Measurements from ENCODE around the gene SPNS1.
"Not testable (repeated sequence)": the region's sequence is repeated elsewhere in the genome, so short reads cannot be mapped to it uniquely, and the experiment has no call there.

SPNS1 gene

DNA sequence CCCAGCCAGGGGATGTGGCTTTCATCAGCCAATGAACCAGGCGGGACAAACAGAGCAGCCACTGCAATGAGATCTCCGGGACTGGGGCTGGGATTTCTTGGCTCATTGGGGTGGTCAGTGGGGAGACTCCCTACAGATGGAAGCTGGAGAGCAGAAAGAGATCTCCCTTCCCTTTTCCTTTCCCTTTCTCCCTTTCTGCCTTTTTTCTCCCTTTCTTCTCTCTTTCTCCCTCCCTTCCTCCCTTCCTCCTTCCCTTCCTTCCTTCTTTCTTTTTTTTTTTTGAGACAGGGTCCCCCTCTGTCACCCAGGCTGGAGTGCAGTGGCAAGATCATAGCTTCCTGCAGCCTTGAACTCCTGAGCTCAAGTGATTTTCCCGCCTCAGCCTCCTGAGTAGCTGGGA, 24.3 kb downstream of the SPNS1 start:
- no peak for ATAC-seq (ENCODE audit: low read depth)

GRCh38 chr16:28999577-28999976, 25.0 kb downstream of the SPNS1 start:
- Histone ChIP-seq H3K36me3 (ENCODE audit: low read depth) (no peaks in the 10 kb centered on the region), H3K4me1 (ENCODE audit: insufficient read depth, poor library complexity, severe bottlenecking) (no peaks in the 10 kb centered on the region), H3K27me3 (ENCODE audit: insufficient read depth, poor library complexity, severe bottlenecking) (no peaks in the 10 kb centered on the region), H3K9me3 (ENCODE audit: severe bottlenecking) (no peaks in the 10 kb centered on the region), H3K4me3 (ENCODE audit: severe bottlenecking) (no peak overlapping the region), H3K27ac (ENCODE audit: poor library complexity, severe bottlenecking) (no peak overlapping the region)
- ATAC-seq (ENCODE audit: low read depth) (no peak), DNase-seq (ENCODE audit: low spot score) (no peak)
- TF ChIP-seq, protein P1, sequence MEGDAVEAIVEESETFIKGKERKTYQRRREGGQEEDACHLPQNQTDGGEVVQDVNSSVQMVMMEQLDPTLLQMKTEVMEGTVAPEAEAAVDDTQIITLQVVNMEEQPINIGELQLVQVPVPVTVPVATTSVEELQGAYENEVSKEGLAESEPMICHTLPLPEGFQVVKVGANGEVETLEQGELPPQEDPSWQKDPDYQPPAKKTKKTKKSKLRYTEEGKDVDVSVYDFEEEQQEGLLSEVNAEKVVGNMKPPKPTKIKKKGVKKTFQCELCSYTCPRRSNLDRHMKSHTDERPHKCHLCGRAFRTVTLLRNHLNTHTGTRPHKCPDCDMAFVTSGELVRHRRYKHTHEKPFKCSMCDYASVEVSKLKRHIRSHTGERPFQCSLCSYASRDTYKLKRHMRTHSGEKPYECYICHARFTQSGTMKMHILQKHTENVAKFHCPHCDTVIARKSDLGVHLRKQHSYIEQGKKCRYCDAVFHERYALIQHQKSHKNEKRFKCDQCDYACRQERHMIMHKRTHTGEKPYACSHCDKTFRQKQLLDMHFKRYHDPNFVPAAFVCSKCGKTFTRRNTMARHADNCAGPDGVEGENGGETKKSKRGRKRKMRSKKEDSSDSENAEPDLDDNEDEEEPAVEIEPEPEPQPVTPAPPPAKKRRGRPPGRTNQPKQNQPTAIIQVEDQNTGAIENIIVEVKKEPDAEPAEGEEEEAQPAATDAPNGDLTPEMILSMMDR (IDR thresholded peaks at IDR 0.05; ENCODE audit: poor library complexity, severe bottlenecking): no peak

More for the DNA sequence above, 24.3 kb downstream of the SPNS1 start:
- TF ChIP-seq, protein P1 (IDR thresholded peaks at IDR 0.05; ENCODE audit: poor library complexity, severe bottlenecking): no peak
- no peak for DNase-seq (ENCODE audit: low spot score)
- H3K36me3 ChIP-seq (ENCODE audit: low read depth): no peaks in the 10 kb centered on the region
- no peaks in the 10 kb centered on the region for H3K4me1 ChIP-seq (ENCODE audit: insufficient read depth, poor library complexity, severe bottlenecking)
- no peaks in the 10 kb centered on the region for H3K9me3 ChIP-seq (ENCODE audit: severe bottlenecking)
- H3K27me3 ChIP-seq (ENCODE audit: insufficient read depth, poor library complexity, severe bottlenecking): no peaks in the 10 kb centered on the region
- H3K4me3 ChIP-seq (ENCODE audit: severe bottlenecking): no peak overlapping the region
- no peak overlapping the region for H3K27ac ChIP-seq (ENCODE audit: poor library complexity, severe bottlenecking)

- no peak for DNase-seq (ENCODE audit: low spot score)
- Histone ChIP-seq H3K27ac (ENCODE audit: poor library complexity, severe bottlenecking) (no peak overlapping the region), H3K9me3 (ENCODE audit: severe bottlenecking) (no peaks in the 10 kb centered on the region), H3K4me3 (ENCODE audit: severe bottlenecking) (no peak overlapping the region), H3K36me3 (ENCODE audit: low read depth) (no peaks in the 10 kb centered on the region), H3K4me1 (ENCODE audit: insufficient read depth, poor library complexity, severe bottlenecking) (no peaks in the 10 kb centered on the region), H3K27me3 (ENCODE audit: insufficient read depth, poor library complexity, severe bottlenecking) (no peaks in the 10 kb centered on the region)
- ATAC-seq (ENCODE audit: low read depth): no peak
- TF ChIP-seq, protein P1 (IDR thresholded peaks at IDR 0.05; ENCODE audit: poor library complexity, severe bottlenecking): no peak
Observed at GRCh38 chr16:29000019-29000418, 25.4 kb downstream of the SPNS1 start.

DNA sequence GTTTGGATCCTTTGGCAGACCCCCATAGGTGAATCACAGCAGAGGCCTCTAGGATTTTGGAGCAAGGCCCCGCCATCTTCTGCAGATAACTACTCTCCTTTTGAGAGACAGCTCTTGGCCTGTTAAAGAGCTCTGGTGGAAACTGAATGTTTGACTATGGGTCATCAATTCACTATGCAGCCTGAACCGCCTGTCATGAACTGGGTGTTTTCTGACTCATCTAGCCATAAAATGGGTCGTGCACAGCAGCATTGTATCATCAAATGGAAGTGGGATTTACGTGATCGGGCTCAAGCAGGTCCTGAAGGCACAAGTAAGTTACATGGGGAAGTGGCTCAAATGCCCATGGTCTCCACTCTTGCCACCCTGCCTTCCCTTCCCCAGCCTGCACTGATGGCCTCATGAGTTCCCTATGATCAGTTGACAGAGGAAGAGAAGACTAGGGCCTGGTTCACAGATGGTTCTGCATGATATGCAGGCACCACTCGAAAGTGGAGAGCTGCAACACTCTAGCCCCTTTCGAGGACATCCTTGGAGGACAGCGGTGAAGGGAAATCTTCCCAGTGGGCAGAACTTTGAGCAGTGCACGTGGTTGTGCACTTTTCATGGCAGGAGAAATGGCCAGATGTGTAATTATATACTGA, 30.0 kb downstream of the SPNS1 start:
- not testable (repeated sequence) for ATAC-seq (ENCODE audit: low read depth); DNase-seq (ENCODE audit: low spot score); H3K36me3 ChIP-seq (ENCODE audit: low read depth); H3K27me3 ChIP-seq (ENCODE audit: insufficient read depth, poor library complexity, severe bottlenecking); H3K4me3 ChIP-seq (ENCODE audit: severe bottlenecking); H3K4me1 ChIP-seq (ENCODE audit: insufficient read depth, poor library complexity, severe bottlenecking); H3K27ac ChIP-seq (ENCODE audit: poor library complexity, severe bottlenecking); H3K9me3 ChIP-seq (ENCODE audit: severe bottlenecking)

DNA sequence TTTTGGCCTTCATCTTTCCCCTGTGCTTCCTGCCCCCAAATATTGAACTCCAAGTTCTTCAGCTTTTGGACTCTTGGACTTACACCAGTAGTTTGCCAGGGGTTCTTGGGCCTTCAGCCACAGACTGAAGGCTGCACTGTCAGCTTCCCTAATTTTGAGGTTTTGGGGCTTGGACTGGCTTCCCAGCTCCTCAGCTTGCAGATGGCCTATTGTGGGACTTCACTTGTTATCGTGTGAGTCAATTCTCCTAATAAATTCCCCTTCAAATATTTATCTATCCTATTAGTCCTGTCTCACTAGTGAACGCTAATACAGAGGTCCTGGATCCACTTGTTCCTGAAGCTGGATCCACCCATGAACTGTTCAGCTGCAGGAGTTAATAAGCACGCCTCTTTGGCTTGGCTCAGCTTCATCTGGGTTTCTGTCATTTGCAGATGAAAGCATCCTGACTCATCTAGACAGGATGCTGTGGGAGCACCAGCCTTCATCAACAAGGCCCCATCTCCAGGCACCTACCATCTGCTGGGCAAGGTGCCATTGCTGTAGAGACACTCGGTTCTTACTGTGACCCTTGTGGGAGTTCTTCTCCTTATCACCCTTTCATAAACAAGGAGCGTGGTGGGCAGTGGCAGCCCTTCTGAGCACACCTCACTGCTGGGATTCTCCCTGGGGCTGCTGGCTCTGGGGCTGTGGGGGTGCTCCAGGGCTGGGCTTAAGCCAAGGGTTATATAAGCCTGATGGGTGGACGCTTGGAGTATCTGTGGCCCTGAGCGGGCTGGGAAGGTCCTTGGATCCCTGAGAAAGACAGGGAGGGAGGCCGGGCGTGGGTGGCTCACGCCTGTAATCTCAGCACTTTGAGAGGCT, 33.4 kb downstream of the SPNS1 start:
- ATAC-seq (ENCODE audit: low read depth) (0 out of 3 replicates have a peak, but pooled peaks have one; percentile 27), DNase-seq (ENCODE audit: low spot score) (no peak)
- TF ChIP-seq, protein P1 (IDR thresholded peaks at IDR 0.05; ENCODE audit: poor library complexity, severe bottlenecking): no peak
- Histone ChIP-seq H3K27ac (ENCODE audit: poor library complexity, severe bottlenecking) (no peak overlapping the region), H3K36me3 (ENCODE audit: low read depth) (no peaks in the 10 kb centered on the region), H3K4me3 (ENCODE audit: severe bottlenecking) (no peak overlapping the region), H3K27me3 (ENCODE audit: insufficient read depth, poor library complexity, severe bottlenecking) (no peaks in the 10 kb centered on the region), H3K9me3 (ENCODE audit: severe bottlenecking) (no peaks in the 10 kb centered on the region), H3K4me1 (ENCODE audit: insufficient read depth, poor library complexity, severe bottlenecking) (no peaks in the 10 kb centered on the region)
